HepG2 (cell line): ENCODE data around the gene DNAJB11. TPM values are rescaled to one million over a fixed set of nuclear protein-coding genes. Genes with fewer than 3 reads are reported as not detected.

Source experiments
- BRD4 ChIP-seq: sonication (generic); formaldehyde crosslinking; IDR thresholded peaks from 2 replicates; pipeline ENCODE4 v1.4.0; 2020; ENCODE audit warnings: missing genetic modification reagents
- ELF4 ChIP-seq: sonication (generic); formaldehyde crosslinking; IDR thresholded peaks from 2 replicates; pipeline ENCODE4 v1.5.0; 2020; ENCODE audit warnings: missing genetic modification reagents, mild to moderate bottlenecking, moderate library complexity, borderline replicate concordance
- FOXA3 ChIP-seq: IDR thresholded peaks from 2 replicates; pipeline ENCODE4 v1.6.1; 2016; ENCODE audit warnings: missing genetic modification reagents, missing compliant biosample characterization
- GLMP ChIP-seq: sonication (generic); formaldehyde crosslinking; IDR thresholded peaks from 2 replicates; pipeline ENCODE4 v1.9.0; 2021; ENCODE audit warnings: missing genetic modification reagents, mild to moderate bottlenecking, borderline replicate concordance
- KDM5A ChIP-seq: fragments of 200-600 bp; sonication (generic); IDR thresholded peaks from 2 replicates; pipeline ENCODE4 v1.7.0; 2018; ENCODE audit warnings: antibody characterized with exemption, mild to moderate bottlenecking, low read length, borderline replicate concordance
- KMT2B ChIP-seq: IDR thresholded peaks from 2 replicates; pipeline ENCODE4 v1.6.1; 2016; ENCODE audit warnings: missing genetic modification reagents, missing compliant biosample characterization
- NFE2 ChIP-seq: sonication (generic); formaldehyde crosslinking; IDR thresholded peaks from 2 replicates; pipeline ENCODE4 v1.4.0; 2020; ENCODE audit warnings: missing genetic modification reagents
- NR2F6 ChIP-seq, 2 experiments: IDR thresholded peaks; 2 replicates each; pipeline ENCODE4 v1.6.1; 2016; ENCODE audit warnings: antibody characterized with exemption in 1 of 2, mild to moderate bottlenecking in 1 of 2
- PLRG1 ChIP-seq: fragments of 450-650 bp; conservative IDR thresholded peaks from 2 replicates; pipeline ENCODE4 v1.6.1; 2016
- SMC3 ChIP-seq: IDR thresholded peaks from 2 replicates; pipeline ENCODE4 v1.6.1; 2011; ENCODE audit warnings: low read length, improper control_type of control experiment
- SPEN ChIP-seq: sonication (generic); formaldehyde crosslinking; IDR thresholded peaks from 2 replicates; pipeline ENCODE4 v1.5.1; 2020; ENCODE audit warnings: low read depth, mild to moderate bottlenecking, missing genetic modification reagents
- TBL1XR1 ChIP-seq: fragments of 150-350 bp; IDR thresholded peaks from 2 replicates; pipeline ENCODE4 v1.6.1; 2014; ENCODE audit warnings: borderline replicate concordance, low read length; ENCODE audit not compliant: partially characterized antibody
- TOE1 ChIP-seq: sonication (generic); formaldehyde crosslinking; IDR thresholded peaks from 2 replicates; pipeline ENCODE4 v1.4.0; 2020; ENCODE audit warnings: mild to moderate bottlenecking, missing genetic modification reagents
- TRIM22 ChIP-seq: fragments of 450-650 bp; IDR thresholded peaks from 2 replicates; pipeline ENCODE4 v1.6.1; 2017
- WIZ ChIP-seq: sonication (generic); formaldehyde crosslinking; IDR thresholded peaks from 2 replicates; pipeline ENCODE4 v1.5.1; 2020; ENCODE audit warnings: mild to moderate bottlenecking, missing genetic modification reagents
- ZBTB38 ChIP-seq: sonication (generic); formaldehyde crosslinking; IDR thresholded peaks from 2 replicates; pipeline ENCODE4 v1.5.1; 2020; ENCODE audit warnings: mild to moderate bottlenecking, missing genetic modification reagents
- ZNF17 ChIP-seq: sonication (generic); formaldehyde crosslinking; IDR thresholded peaks from 2 replicates; pipeline ENCODE4 v1.5.0; 2020; ENCODE audit warnings: mild to moderate bottlenecking, missing genetic modification reagents
- ZNF331 ChIP-seq: sonication (generic); formaldehyde crosslinking; IDR thresholded peaks from 2 replicates; pipeline ENCODE4 v1.4.0; 2020; ENCODE audit warnings: missing genetic modification reagents
- ZNF354B ChIP-seq: sonication (generic); formaldehyde crosslinking; IDR thresholded peaks from 2 replicates; pipeline ENCODE4 v1.8.0; 2022; ENCODE audit warnings: mild to moderate bottlenecking, missing genetic modification reagents
- ZNF674 ChIP-seq: sonication (generic); formaldehyde crosslinking; IDR thresholded peaks from 2 replicates; pipeline ENCODE4 v1.5.0; 2020; ENCODE audit warnings: low read depth, mild to moderate bottlenecking, missing genetic modification reagents
- ZNF792 ChIP-seq: IDR thresholded peaks from 2 replicates; pipeline ENCODE4 v1.6.1; 2016
- ZSCAN22 ChIP-seq: sonication (generic); formaldehyde crosslinking; IDR thresholded peaks from 2 replicates; pipeline ENCODE4 v1.4.0; 2020; ENCODE audit warnings: mild to moderate bottlenecking, missing genetic modification reagents
- ZSCAN30 ChIP-seq: sonication (generic); formaldehyde crosslinking; IDR thresholded peaks from 2 replicates; pipeline ENCODE4 v1.5.0; 2020; ENCODE audit warnings: mild to moderate bottlenecking, missing genetic modification reagents
- ZSCAN31 ChIP-seq: sonication (generic); formaldehyde crosslinking; IDR thresholded peaks from 2 replicates; pipeline ENCODE4 v1.5.0; 2020; ENCODE audit warnings: low read depth, mild to moderate bottlenecking, missing genetic modification reagents
- polyA plus RNA-seq, 8 experiments: library from polyadenylated mRNA; depleted of rRNA in 3 of 8; stranded (reverse) in 7 of 8; unstranded in 1 of 8; fragments of >200 nt; fragmentation: Illumina TruSeq in 4 of 8; extraction: Trizol in 4 of 8; gene quantifications; 2 replicates each; pipeline versions ENCODE4 v1.2.1 to v1.2.3, GENCODE V29; 2011 to 2016; ENCODE audit warnings: low read depth in 4 of 8, missing spikeins in 1 of 8, mixed read lengths in 1 of 8; ENCODE audit not compliant: insufficient read depth in 1 of 8
- total RNA-seq, 5 experiments: library from RNA; depleted of rRNA; stranded (reverse); fragments of >200 nt; fragmentation: Illumina TruSeq; extraction: Trizol; gene quantifications; 2 replicates each; pipeline ENCODE4 v1.2.3, GENCODE V29; 2016; ENCODE audit warnings: low read depth in 1 of 5
- TF ChIP-seq, protein P1 (sequence below): sonication (generic); formaldehyde crosslinking; IDR thresholded peaks from 2 replicates; pipeline ENCODE4 v1.4.0; 2020; ENCODE audit warnings: missing genetic modification reagents
- TF ChIP-seq, protein P2 (sequence below): sonication (generic); formaldehyde crosslinking; conservative IDR thresholded peaks from 2 replicates; pipeline ENCODE4 v1.4.0; 2020; ENCODE audit warnings: missing genetic modification reagents
- TF ChIP-seq, protein P3 (sequence below): sonication (generic); formaldehyde crosslinking; IDR thresholded peaks from 2 replicates; pipeline ENCODE4 v1.4.0; 2020; ENCODE audit warnings: mild to moderate bottlenecking, missing genetic modification reagents

DNAJB11 gene
- total and polyA plus RNA-seq, 2 of the 13 experiments (the other 11 are each of a cell fraction or from before 2014, with no cell fraction given) = 41.0 to 132 TPM

DNA sequence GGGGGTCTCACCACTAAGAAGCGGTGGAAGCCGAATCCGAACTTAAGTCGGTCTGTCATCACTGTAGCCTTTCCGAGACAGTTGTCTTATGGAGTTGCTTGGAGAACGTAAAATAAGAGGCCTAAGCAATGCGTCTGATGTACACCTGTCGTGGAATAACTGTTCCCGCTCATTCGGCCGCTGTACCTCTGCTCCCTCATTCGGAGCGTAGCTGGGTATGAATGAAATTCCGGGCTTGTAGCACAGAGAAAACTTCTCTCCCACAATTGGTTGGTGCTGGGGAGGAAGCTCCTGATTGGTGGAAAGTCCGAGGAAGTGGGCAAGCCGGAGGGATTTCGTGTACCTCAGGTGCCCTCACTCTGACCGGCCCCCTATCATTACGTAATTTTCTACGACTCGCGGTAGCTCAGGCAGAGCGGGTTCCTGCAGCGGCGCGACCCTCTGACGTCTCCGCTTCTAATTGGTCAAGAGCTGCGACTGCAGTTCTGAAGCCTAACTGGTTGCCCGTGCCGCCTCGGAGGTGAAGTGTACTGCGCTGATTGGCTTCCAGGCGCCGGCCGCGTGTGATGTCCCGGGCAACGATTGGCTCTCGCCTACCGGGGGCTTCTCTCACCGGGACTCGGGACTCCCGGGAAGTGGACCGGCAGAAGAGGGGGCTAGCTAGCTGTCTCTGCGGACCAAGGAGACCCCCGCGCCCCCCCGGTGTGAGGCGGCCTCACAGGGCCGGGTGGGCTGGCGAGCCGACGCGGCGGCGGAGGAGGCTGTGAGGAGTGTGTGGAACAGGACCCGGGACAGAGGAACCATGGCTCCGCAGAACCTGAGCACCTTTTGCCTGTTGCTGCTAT, at the start of gene DNAJB11 (continued):
- TF ChIP-seq, protein P1, sequence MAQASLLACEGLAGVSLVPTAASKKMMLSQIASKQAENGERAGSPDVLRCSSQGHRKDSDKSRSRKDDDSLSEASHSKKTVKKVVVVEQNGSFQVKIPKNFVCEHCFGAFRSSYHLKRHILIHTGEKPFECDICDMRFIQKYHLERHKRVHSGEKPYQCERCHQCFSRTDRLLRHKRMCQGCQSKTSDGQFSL (CRISPR knock-in tag) = no peak
- peak; percentile 90 for TF ChIP-seq KDM5A
- TF ChIP-seq, protein P2, sequence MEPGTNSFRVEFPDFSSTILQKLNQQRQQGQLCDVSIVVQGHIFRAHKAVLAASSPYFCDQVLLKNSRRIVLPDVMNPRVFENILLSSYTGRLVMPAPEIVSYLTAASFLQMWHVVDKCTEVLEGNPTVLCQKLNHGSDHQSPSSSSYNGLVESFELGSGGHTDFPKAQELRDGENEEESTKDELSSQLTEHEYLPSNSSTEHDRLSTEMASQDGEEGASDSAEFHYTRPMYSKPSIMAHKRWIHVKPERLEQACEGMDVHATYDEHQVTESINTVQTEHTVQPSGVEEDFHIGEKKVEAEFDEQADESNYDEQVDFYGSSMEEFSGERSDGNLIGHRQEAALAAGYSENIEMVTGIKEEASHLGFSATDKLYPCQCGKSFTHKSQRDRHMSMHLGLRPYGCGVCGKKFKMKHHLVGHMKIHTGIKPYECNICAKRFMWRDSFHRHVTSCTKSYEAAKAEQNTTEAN (CRISPR knock-in tag) = peak; percentile 59; the same call in 1 of the 2 replicates
- TF ChIP-seq BRD4 (CRISPR knock-in tag) = no peak
- TF ChIP-seq, protein P3, sequence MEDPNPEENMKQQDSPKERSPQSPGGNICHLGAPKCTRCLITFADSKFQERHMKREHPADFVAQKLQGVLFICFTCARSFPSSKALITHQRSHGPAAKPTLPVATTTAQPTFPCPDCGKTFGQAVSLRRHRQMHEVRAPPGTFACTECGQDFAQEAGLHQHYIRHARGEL (CRISPR knock-in tag) = no peak
- 0 out of 2 replicates have a peak, but pooled peaks have one; percentile 28 for TF ChIP-seq TOE1 (CRISPR knock-in tag)
- 0 out of 2 replicates have a peak, but pooled peaks have one; percentile 26 for TF ChIP-seq FOXA3 (CRISPR knock-in tag)
- no peak; the same call in 1 of the 2 replicates for TF ChIP-seq ZSCAN31
- no peak for TF ChIP-seq NFE2 (CRISPR knock-in tag)
- TF ChIP-seq WIZ (CRISPR knock-in tag) = no peak
- peak; percentile 95 for TF ChIP-seq KMT2B
- TF ChIP-seq SPEN = peak; percentile 73; the same call in 1 of the 2 replicates
- no peak; the same call in none of the 2 replicates for TF ChIP-seq ZNF331 (CRISPR knock-in tag)
- no peak for TF ChIP-seq ZBTB38 (CRISPR knock-in tag)
- TF ChIP-seq PLRG1 = no peak
- TF ChIP-seq SMC3 = no peak
- no peak for TF ChIP-seq NR2F6 (IDR thresholded peaks at IDR 0.05)
- TF ChIP-seq NR2F6 (CRISPR knock-in tag; IDR thresholded peaks at IDR 0.05) = no peak
- TF ChIP-seq ZNF17 (CRISPR knock-in tag) = no peak
- no peak for TF ChIP-seq ZNF354B (CRISPR knock-in tag)
- TF ChIP-seq ZNF674 (CRISPR knock-in tag) = no peak
- no peak for TF ChIP-seq GLMP (CRISPR knock-in tag)
- TF ChIP-seq ZSCAN30 (CRISPR knock-in tag) = no peak
- no peak for TF ChIP-seq ZSCAN22 (CRISPR knock-in tag)
- no peak for TF ChIP-seq ELF4 (CRISPR knock-in tag)
- no peak for TF ChIP-seq TBL1XR1
- TF ChIP-seq ZNF792 = peak; percentile 44; the same call in 1 of the 2 replicates
- TF ChIP-seq TRIM22 = no peak
